ENCODE results near the gene PSMD1.

PSMD1 gene

GRCh38 chr2:231199219-231199618 is 142.6 kb downstream of the PSMD1 start:
- no peak for FAIRE-seq
- no peak for DNase-seq (ENCODE audit: low spot score)

GRCh38 chr2:231200805-231201474 is 144.3 kb downstream of the PSMD1 start:
- FAIRE-seq = no peak
- no peak for DNase-seq (ENCODE audit: low spot score)

- no peak for FAIRE-seq
- DNase-seq (ENCODE audit: low spot score) = no peak
These were observed 144.8 kb downstream of the PSMD1 start for GRCh38 chr2:231201475-231201814.

GRCh38 chr2:231203087-231203486 is 146.4 kb downstream of the PSMD1 start:
- FAIRE-seq = no peak

GRCh38 chr2:231204146-231204545 is 147.5 kb downstream of the PSMD1 start:
- no peak for FAIRE-seq

More at GRCh38 chr2:231203087-231203486, 146.4 kb downstream of the PSMD1 start:
- no peak for DNase-seq (ENCODE audit: low spot score)

GRCh38 chr2:231204581-231204980 is 147.9 kb downstream of the PSMD1 start:
- FAIRE-seq (no peak), DNase-seq (ENCODE audit: low spot score) (no peak)

More at GRCh38 chr2:231204146-231204545, 147.5 kb downstream of the PSMD1 start:
- no peak for DNase-seq (ENCODE audit: low spot score)

GRCh38 chr2:231207734-231208133 is 151.1 kb downstream of the PSMD1 start:
- no peak for DNase-seq (ENCODE audit: low spot score)

GRCh38 chr2:231210782-231211181 is 154.1 kb downstream of the PSMD1 start:
- no peak for FAIRE-seq
- DNase-seq (ENCODE audit: low spot score) = no peak

More at GRCh38 chr2:231207734-231208133, 151.1 kb downstream of the PSMD1 start:
- FAIRE-seq = no peak

- DNase-seq (ENCODE audit: low spot score) = no peak
- FAIRE-seq = no peak
These were observed 154.8 kb downstream of the PSMD1 start for GRCh38 chr2:231211486-231211885.

- DNase-seq (ENCODE audit: low spot score) (no peak), FAIRE-seq (no peak)
These were observed 155.7 kb downstream of the PSMD1 start for GRCh38 chr2:231212329-231212845.

- no peak for FAIRE-seq
- no peak for DNase-seq (ENCODE audit: low spot score)
These were observed 157.4 kb downstream of the PSMD1 start for GRCh38 chr2:231213931-231214642.

- no peak for DNase-seq (ENCODE audit: low spot score)
- no peak for FAIRE-seq
These were observed 161.7 kb downstream of the PSMD1 start for GRCh38 chr2:231218366-231218765.

GRCh38 chr2:231219289-231219688 is 162.6 kb downstream of the PSMD1 start:
- no peak for DNase-seq (ENCODE audit: low spot score)

GRCh38 chr2:231221761-231222160 is 165.1 kb downstream of the PSMD1 start:
- FAIRE-seq (no peak), DNase-seq (ENCODE audit: low spot score) (no peak)

More at GRCh38 chr2:231219289-231219688, 162.6 kb downstream of the PSMD1 start:
- FAIRE-seq = no peak

Measured in urothelium cell line (cell line).